HG03060 (cell line): ENCODE measurements around the gene MZB1.
"Not testable (repeated sequence)": the region's sequence is repeated elsewhere in the genome, so short reads cannot be mapped to it uniquely, and the experiment has no call there.

Experiments used
- ATAC-seq: cut with Tn5 transposase; IDR thresholded peaks from one replicate; pipeline ENCODE4 v1.9.1; 2021; ENCODE audit warnings: low read depth, moderate number of reproducible peaks; ENCODE audit not compliant: unreplicated experiment

Gene MZB1

DNA sequence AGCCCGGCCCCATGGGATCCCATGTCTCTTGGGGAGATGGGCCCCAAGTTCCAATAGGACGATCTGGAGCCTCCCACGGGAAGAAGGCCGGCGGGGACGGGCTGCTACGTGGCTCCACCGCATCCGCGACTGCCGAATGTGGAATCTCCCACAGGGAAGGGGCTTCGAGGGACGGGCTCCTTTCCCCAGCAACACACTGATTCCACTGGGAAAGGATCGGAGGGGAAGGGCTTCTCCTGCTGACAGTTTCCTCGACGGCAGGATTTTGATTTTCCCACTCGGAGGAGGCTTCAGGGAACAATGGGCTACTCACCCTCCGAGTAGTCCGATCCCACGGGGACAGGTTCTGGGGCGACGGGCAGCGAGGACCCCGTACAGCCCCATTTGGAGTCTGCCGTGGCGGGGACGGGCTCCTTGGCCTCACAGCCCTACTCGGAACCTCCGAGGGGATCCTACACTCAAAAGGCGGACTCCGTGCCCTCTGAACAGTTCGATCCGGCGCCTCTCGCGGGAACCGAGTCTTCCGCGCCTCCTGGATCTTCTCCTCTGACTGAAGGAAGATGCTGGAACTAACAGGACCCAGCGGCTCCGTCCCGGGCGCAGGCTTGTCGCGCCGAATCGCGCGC, 3.9 kb upstream of the MZB1 start:
- ATAC-seq = no peak

DNA sequence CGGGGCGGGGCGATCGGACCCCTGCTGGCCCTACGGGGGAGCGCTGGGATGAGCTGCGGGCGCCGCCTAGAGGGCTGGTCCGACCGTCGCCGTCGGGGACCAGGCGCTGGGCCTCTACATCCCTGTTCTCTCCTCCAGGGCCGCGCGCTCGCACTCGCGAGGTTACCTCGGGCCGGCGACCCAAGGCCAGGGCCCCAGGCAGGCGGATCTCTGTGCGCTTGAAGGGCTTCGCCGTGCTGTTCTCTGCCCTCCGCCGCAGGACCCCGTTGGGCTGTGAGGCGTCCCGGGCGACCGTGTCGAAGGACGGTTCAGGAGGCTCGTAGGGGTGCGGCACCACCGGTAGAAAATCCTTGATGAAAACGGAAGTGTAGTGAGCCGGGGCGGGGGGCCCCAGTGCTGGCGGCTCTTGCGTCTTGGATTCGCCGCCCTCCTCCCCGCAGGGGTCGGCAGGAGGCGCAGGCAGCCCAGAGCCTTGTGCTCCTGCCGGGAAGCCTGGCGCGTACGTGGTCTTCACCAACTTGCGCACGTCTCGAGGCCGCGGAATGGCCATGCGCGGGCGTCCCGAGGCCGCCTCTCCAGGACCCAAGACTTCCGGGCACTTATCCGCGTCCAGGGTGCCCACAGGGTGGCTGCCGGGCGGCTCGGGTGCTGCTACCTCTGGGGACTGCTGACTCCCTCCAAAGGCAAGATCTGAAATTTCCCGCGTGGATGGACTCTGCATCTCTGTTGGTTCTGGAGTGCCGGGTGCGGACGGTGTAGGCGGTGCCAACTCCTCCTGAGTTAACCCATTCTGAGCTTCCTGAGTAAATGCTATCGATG, 3.2 kb upstream of the MZB1 start:
- no peak for ATAC-seq

DNA sequence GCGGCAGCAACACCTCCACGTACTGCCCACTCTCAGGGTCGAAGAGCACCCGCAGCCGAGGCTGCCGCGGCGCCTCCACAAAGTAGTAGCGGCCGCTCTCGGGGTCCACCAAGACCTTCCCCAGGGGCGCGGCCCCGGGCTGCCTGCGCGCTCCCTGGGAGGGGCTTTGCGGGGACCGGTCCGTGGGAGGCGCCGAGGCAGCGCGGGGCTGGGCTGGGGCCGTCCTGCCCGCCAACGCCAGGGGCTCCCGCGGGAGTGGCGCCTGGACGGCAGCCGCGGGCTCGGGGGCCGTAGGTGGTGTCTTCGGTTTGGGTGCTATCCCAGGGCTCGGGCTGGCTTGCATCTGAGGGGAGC, 2.6 kb upstream of the MZB1 start:
- no peak for ATAC-seq

DNA sequence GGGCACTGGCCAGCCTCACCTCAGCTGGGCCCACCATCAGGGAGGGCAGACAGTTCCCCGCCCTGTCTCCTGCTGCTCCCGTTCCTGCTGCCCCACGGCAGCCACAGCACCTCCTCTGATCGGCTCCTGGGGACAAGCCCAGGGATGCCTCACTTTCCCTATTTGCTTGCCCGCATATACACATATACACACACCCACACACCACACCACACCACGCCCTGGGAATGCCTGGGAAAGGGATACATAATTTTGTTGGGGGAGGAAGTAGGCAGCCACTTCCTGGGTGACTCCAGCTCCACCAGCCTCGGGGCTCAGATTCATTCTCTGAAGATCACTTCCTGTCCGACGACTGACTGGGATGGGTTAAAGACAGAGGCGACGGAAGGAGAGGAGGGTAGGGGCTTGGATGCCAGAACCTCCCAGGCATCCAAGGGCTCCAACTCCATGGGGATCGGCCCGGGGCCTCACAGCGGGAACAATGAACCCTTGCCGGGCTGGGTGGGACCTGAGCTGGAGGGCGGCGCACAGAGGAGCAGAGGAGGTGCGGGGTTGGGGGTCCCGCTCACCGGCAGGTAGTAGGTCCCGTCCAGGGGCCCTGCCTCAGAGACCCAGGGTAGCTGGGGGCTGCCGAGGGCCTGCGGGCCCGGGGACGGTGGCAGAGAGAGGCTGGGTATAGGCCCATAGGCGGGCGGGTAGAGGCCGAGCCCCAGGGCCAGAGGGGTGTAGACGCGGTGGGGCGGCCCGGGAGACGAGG, 2.0 kb upstream of the MZB1 start:
- ATAC-seq = no peak

DNA sequence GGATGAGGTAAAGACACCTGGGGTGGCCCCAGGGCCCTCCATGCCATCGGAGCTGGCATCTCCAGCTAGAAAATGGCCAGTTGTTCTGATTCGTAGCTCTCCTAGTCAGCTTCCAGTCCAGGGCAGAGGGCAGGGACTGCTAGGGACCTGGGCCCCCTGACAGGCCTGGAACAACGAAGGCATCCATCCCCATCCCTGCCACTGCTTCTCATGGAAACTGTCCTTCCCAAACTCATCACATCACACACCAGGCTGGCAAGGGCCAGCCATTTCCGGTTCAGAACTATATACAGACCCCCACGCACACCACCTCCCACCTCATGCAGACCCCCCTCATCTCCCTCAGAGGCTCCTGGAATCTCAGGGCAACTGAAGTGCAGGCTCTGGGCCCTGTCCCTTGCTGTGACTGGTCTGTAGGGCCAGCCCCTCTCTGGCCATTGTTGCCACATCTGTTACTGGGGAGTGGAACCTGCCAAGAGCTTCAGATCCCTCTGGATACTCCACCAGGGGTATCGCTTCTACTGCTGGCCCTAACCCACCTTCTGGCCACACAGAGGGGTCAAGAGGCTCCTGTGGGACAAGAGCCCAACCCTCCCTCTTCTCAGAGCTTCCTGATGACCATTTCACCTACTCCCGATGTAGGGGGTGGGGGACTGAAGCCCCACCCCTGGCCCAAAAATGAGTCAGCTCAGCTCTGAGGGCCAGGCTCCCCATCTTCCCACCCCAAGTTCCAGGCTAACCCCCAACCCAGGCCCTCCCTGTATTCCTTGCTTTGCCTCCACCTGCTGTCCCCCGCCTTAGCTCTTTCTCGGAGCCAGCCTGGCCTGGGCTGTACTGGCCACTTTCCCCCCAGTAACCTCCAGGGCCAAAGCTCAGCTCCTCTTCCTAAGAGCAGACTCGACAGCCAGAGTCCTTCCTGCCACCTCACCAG, 1.2 kb upstream of the MZB1 start:
- ATAC-seq = no peak

DNA sequence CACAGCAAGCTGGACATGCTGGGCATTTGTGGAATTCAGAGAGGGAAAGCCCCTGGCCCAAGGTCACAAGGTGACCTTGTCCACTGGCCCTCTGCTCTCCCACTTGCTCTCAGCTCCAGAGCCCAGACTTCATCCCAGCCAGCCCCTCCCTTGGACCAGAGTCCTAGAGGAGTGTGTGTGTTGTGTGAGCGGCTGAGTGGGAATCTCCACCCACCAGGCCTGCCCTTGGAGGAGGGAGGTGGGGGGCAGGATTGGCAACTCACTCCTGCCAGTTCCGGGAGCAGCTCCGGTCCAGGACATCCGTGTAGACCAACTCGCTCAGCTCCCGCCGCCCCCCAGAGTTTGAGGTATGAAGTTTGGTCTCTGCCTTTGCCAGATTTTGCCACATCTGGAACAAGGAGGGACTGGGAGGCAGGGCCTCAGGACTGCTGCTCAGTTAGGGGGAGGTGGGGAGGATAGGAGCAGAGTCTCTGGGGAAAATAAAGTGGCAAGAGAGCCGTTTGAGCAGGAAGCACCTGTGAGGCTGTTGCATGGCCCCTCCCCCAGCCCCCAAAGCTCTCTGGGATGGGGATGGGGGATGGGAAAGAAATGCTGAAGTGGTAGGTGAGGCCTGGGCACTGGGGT, 1.4 kb downstream of the MZB1 start:
- ATAC-seq = no peak

DNA sequence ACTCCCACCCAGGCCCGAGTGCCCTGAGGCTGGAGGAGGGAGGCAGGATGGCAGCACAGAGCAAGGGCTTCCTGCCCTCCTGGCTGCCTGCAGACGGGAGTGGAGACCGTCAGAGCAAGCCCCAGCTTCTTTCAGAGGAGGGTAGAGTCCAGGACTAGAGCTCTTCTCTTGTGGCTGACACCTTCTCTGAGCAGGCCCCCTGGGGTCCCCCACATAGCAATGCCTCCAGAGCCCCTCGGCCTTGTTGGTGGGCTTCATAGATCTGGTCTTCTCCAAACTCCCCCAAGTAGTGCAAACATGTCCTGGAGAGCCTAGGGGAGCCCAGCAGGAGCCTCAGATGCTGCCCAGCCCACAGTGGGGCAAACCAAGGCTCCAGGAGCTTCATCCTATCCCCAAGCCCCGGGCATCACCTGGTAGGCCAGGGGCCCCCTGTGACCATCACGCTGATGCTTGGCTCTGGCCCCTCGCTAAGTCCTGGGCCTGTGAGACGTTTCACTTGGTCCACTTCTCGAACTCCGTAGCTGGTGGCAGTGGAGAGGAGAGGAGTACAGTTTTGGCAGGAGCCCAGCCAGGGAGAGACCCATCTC, 2.0 kb downstream of the MZB1 start:
- ATAC-seq = no peak

DNA sequence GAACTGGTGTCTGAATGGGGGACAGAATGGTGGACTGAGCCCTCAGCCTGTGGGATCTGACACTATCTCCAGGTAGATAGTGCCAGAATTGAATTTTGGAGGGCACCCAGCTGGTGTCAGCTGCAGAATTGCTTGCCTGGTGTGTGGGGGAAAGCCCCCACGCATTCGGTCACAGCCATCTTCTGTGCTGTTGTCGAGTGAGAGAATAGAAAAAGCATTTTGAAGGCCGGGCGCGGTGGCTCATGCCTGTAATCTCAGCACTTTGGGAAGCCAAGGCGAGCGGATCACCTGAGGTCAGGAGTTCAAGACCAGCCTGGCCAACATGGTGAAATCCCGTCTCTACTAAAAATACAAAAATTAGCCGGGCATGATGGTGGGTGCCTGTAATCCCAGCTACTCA, 2.8 kb downstream of the MZB1 start:
- not testable (repeated sequence) for ATAC-seq

DNA sequence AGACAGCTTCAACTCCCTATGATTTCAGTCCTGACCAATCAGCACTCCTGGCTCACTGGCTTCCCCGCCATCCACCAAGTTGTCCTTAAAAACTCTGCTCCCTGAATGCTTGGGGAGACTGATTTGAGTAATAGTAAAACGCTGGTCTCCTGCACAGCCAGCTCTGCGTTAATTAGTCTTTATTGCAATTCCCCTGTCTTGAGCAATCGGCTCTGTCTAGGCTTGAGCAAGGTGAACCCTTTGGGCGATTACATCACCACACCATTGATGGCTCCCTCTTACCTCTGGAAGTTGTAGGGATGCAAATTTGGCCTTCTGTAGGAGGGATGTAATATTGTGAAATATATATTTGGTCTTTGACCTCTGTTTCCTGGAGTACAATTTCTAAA, 3.7 kb downstream of the MZB1 start:
- no peak for ATAC-seq

DNA sequence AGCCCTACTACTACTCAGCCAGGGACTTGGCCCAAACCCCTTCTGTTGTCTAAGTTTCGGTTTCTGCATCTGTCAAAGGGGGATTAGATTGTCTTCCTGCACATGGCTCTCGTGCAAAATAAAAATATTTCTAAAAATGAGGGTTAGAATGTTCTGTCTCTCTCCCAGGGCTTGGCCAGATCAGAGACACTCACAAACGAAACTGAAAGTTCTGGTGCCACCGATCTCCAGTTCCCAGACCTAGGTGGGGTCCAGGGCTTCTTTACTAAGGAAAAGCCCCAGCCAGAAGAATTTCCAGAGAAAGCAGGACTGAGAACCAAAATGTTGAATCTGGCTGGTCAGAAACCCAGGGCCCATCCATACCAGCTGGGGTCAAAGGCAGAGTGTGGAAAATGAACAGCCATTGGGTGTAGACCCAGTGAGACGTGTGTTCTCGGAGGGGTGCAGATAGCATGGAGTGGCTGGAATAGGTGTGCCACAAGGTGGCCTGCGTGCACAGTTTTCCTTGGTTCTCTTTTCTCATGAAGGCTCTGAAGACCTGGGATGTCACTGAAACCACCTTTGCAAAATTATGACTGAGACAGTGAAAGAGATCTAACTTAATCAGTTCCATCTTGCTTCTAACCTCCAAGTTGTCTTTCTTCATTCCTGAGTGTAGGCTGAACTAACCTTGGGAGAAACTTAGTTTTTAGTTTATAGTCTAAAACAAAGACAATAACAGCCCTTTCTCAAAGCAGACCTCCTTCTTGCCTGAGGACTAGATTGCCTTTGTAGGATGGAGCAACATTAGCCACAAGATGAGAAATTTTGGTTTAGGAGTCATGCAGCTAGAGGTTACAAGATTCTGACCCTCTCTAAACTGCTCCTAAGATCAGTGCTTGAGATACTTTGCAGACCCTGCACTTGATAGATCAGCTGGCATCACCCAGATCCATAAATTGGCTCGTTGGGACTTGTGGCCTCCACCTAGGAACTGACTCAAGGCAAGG, 4.4 kb downstream of the MZB1 start:
- no peak for ATAC-seq

DNA sequence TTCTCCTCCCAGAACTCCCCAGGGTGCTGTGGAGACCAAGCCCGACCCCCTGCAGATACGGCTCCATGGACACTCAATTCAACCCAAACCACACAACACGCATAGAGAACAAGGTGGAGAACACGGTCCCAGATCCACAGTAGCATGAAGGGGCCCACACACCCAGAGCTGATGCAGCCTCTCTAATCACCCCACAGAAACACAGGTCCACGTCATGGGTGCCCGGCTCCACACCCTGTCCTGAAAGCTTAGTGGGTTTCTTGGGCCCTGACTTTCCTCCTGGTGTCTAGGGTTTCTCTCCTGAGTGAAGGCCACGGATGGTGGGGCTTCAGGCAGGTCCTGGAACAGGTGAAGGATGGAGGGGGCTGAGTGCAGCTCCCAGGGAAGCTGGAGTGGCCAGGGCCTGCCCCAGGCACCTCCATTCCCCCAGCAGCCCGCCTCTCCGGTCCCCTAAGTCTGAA, 5.1 kb downstream of the MZB1 start:
- ATAC-seq = no peak

DNA sequence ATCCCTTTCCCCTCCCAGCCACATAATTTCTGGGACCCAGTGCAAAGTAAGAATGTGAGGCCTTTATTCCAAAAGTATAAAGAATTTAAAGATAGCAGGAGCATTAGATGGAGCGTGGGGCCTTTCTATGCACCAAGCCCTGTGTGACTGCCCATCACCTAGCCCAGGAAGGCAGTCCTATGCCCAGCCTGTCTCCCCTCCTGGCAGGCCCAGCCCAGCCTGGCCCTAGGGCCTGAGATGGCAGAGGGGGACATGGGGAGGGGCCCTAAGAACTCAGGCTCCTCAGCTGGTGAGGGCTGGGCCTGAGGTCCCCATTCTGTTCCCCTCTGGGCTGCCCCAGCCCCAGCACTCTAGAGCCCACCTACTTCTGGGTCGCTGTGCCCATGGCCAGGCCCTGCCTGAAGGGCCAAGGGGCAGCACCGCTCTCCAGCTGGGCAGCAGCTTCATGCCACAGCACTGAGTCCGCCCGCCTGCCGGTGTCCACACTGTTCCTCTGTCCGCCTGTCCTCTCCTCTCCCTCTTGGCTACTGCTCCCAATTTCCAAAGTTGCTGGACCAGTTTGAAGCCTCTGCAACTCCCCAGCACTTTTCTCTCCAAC, 5.6 kb downstream of the MZB1 start:
- no peak for ATAC-seq

DNA sequence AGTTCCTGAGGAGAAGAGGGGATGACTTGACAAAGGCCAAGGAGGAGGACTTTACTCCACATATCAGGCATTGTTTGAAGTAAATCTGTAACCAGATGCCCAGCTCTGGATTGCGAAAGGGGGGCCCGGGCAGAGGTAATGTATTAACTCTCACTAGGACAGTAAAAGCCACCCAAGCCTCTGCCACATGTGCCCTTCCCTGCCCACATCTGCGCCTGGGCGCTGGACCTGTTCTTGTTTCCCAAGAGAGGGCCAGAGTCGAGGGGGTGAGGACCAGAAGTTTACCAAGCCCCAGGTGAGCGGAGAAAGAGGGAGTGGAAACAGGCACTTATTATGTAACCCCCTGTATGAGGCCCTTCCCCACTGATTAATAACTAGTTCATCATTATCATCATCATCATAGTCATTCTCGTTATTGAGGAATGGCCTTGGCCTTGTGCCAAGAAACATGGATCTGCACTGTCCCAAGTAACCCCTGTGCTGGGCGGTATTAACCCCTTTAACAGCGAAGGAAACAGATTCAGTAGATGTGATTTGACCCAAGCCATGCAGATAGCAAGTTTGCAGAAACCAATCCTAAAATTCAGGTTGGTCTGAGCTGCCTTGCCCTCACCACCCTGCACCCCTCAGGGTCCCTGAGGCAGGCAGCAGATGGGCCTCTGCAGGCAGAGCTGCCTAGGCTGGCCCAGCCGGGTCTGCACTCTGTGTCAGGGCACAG, 6.3 kb downstream of the MZB1 start, which contains the start of gene SLC23A1:
SLC23A1 (minus strand) TSS at position 23 of the 718 bp plus-strand sequence. CDS start 44 bp downstream, outside the sequence.
- ATAC-seq = no peak

DNA sequence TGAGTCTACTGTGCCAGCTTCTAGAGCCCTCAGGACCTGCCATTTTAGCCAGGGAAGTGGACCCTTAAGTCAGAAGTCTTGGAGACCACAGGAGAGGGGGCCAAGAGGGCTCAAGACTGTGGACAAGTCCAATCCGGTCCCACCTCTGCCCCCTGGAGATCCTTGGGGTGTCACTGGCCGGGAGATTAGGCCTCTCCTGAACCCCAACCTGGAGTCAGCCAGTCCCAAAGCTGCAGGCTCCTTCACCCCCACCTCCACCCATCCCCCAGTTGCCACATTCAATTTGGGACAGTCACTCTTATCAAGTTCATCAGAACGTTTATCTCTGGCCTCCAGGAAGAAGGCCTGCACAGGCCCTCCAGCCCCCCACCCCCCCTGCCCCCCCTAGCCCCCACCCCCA, 6.9 kb downstream of the MZB1 start:
- ATAC-seq = no peak

DNA sequence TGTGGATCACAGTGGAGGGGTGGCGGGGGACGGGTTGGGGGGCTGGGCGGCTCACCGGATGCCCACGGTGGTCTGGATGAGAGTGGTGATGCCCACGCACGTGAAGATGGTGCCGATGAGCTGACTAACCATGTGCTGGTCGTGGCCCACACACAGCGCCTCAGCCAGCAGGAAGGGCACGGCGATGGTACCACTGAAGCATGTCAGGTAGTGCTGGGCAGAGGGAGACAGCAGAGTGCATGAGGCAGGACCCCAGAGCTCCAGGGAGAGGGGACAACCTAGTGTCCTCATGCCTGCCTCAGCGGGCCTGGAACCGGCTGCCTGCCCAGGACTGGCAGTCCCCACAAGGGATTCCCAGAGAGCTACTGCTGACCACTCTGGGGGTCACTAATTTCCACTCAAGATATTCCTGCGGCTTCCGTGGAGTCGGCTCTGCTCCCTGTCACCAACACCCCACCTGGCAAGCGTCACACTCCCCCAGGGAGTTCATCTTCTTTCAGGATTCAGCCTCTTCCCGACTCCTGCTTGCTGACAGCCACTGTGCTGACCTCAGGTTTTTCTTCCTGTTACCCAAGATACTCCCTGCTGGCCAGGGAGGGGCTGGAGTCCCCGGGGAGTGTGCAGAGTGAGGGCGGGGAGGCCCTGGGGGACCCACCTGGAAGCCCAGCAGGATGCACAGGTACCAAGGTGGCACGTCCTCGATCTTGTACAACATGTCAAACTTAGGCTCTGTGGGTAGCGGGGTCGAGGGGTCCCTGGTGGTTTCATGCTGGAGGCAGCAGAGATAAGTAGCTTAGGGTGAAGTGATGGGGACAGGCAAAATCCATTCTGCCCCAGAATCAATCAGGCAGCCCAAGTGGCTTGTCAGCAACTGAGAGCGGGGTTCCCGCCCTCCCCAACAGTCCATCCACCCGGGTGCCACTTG, 7.6 kb downstream of the MZB1 start:
- ATAC-seq = no peak
